Gastroesophageal sphincter (tissue), 3 donors: ENCODE results near the gene CDC42EP3.

ENCODE experiments used
- CTCF ChIP-seq, 4 experiments: fragments of 200-600 bp in 2 of 4; fragments of 450-650 bp in 2 of 4; sonication (generic) in 1 of 4; IDR thresholded peaks; one replicate each; pipeline ENCODE4 v1.5.1; 2017 to 2019; ENCODE audit warnings: antibody characterized with exemption in 4 of 4, mild to moderate bottlenecking in 2 of 4, moderate library complexity in 2 of 4
- EP300 ChIP-seq: sonication (generic); formaldehyde crosslinking; IDR thresholded peaks from one replicate; pipeline ENCODE4 v1.6.1; 2017; ENCODE audit warnings: antibody characterized with exemption, mild to moderate bottlenecking
- POLR2A ChIP-seq, 2 donors: fragments of 450-650 bp; IDR thresholded peaks; one replicate each; pipeline ENCODE4 v1.6.1; 2017; ENCODE audit warnings: antibody characterized with exemption in 2 of 2, mild to moderate bottlenecking in 2 of 2, moderate library complexity in 1 of 2
- POLR2AphosphoS5 ChIP-seq: sonication (generic); formaldehyde crosslinking; IDR thresholded peaks from one replicate; pipeline ENCODE4 v1.6.1; 2017; ENCODE audit warnings: antibody characterized with exemption

GRCh38 chr2:37659723-37660122 is 11.7 kb downstream of the CDC42EP3 start:
- TF ChIP-seq CTCF (IDR thresholded peaks at IDR 0.05) (no peak), EP300 (no peak), POLR2A (IDR thresholded peaks at IDR 0.05) (no peak), POLR2AphosphoS5 (no peak)
